ENCODE data around the gene PPP6R1. TPM values are rescaled to one million over a fixed set of nuclear protein-coding genes. Genes with fewer than 3 reads are reported as not detected.
A peak's percentile ranks its signal among the peaks of the same experiment; 100 is the strongest.

PPP6R1 gene
- total RNA-seq, 2 experiments from 2014 or later, result 172 to 182 TPM

DNA sequence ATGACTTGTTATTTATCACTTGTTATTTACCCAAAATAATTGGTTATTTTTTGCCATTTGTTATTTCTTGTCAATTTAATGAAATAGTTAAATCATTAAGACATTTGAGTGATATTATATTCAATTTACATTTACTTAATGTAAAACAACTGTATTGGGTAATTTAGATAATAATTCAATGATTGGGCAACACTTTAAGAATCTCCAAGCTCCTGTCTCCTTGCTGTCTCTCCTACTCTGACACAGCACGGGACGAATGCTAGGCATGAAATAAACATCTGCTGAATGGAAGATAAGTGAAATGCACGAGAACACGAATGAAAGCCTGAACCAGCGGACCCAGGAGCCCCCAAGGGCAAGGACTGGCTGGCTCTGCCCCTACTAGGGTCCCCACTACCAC is 5.7 kb upstream of the PPP6R1 start:
- no peak for DNase-seq
- TF ChIP-seq, protein P1, sequence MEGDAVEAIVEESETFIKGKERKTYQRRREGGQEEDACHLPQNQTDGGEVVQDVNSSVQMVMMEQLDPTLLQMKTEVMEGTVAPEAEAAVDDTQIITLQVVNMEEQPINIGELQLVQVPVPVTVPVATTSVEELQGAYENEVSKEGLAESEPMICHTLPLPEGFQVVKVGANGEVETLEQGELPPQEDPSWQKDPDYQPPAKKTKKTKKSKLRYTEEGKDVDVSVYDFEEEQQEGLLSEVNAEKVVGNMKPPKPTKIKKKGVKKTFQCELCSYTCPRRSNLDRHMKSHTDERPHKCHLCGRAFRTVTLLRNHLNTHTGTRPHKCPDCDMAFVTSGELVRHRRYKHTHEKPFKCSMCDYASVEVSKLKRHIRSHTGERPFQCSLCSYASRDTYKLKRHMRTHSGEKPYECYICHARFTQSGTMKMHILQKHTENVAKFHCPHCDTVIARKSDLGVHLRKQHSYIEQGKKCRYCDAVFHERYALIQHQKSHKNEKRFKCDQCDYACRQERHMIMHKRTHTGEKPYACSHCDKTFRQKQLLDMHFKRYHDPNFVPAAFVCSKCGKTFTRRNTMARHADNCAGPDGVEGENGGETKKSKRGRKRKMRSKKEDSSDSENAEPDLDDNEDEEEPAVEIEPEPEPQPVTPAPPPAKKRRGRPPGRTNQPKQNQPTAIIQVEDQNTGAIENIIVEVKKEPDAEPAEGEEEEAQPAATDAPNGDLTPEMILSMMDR (IDR thresholded peaks at IDR 0.05), result no peak
- Mint-ChIP-seq H3K36me3 (ENCODE audit: low read depth) (peaks cover 18% of the 10 kb centered on the region), H3K9me3 (no peaks in the 10 kb centered on the region), H3K4me3 (no peak overlapping the region), H3K4me1 (ENCODE audit: low read depth) (peaks cover 8% of the 10 kb centered on the region), H3K27ac (no peak overlapping the region), H3K27me3 (no peaks in the 10 kb centered on the region)
- H3K4me1 ChIP-seq (ENCODE audit: insufficient read depth, low read length), result peaks cover 7% of the 10 kb centered on the region
- intact Hi-C loops (cut with DNase I, micrococcal nuclease), result no loop called here
- no peak for ATAC-seq (ENCODE audit: poor library complexity)
- H3K36me3 ChIP-seq (ENCODE audit: insufficient read depth, low read length), result peaks cover 2% of the 10 kb centered on the region
- ChIA-PET CTCF (no interaction called here), POLR2A (interaction anchor here (1.5 kb wide), 1 partner anchor 11 kb away, joined by 3 read pairs; no protein-coding TSS in a partner anchor)
- peaks cover 0 to 5% of the 10 kb centered on the region in 2 experiments for H3K9me3 ChIP-seq (ENCODE audit: control insufficient read depth in 1 of 2, insufficient read depth in 1 of 2, low read length in 2 of 2)
- no peak overlapping the region for H3K4me3 ChIP-seq (ENCODE audit: low read length)
- H3K27me3 ChIP-seq (ENCODE audit: control insufficient read depth in 1 of 2, insufficient read depth in 2 of 2, low read length in 2 of 2), result no peaks in the 10 kb centered on the region
- H3K27ac ChIP-seq (ENCODE audit: low read depth in 1 of 2, low read length in 2 of 2), result no peak overlapping the region

DNA sequence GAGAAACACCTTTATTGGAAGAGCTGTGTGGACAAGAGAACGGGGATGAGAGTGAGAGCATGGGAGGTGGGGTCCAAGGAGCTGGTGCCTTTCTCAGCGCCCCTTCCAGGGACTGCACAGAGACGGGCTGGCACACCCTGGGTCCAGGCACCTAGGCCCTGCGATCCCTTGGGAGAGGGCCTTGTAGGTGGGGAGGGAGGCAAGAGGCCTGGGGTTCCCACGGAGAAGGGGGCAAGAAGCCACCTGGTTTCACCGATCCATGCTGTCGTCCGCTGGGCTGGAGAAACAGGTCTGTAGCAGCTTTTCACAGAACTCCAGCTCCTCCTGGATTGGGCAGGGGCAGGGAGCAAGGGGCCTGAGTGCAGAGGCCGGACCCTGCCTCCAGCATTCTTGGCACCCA is 3.5 kb upstream of the PPP6R1 start:
- H3K9me3 Mint-ChIP-seq, result no peaks in the 10 kb centered on the region
- ATAC-seq (ENCODE audit: poor library complexity) (no peak), DNase-seq (peak in 1 of 14 experiments; percentile 14)
- no peak overlapping the region for H3K27ac Mint-ChIP-seq
- TF ChIP-seq, protein P1 (IDR thresholded peaks at IDR 0.05), result no peak
- Histone ChIP-seq H3K4me1 (ENCODE audit: insufficient read depth, low read length) (peaks cover 19% of the 10 kb centered on the region), H3K27ac (ENCODE audit: low read depth in 1 of 2, low read length in 2 of 2) (no peak overlapping the region), H3K27me3 (ENCODE audit: control insufficient read depth in 1 of 2, insufficient read depth in 2 of 2, low read length in 2 of 2) (no peaks in the 10 kb centered on the region), H3K9me3 (ENCODE audit: control insufficient read depth in 1 of 2, insufficient read depth in 1 of 2, low read length in 2 of 2) (peaks cover 0 to 5% of the 10 kb centered on the region in 2 experiments), H3K4me3 (ENCODE audit: low read length) (no peak overlapping the region), H3K36me3 (ENCODE audit: insufficient read depth, low read length) (no peaks in the 10 kb centered on the region)
- CTCF ChIA-PET, result no interaction called here
- H3K36me3 Mint-ChIP-seq (ENCODE audit: low read depth), result peaks cover 25% of the 10 kb centered on the region
- POLR2A ChIA-PET, result no interaction called here
- intact Hi-C loops (cut with DNase I, micrococcal nuclease), result no loop called here
- H3K4me3 Mint-ChIP-seq, result no peak overlapping the region
- H3K4me1 Mint-ChIP-seq (ENCODE audit: low read depth), result peaks cover 17% of the 10 kb centered on the region
- H3K27me3 Mint-ChIP-seq, result no peaks in the 10 kb centered on the region

DNA sequence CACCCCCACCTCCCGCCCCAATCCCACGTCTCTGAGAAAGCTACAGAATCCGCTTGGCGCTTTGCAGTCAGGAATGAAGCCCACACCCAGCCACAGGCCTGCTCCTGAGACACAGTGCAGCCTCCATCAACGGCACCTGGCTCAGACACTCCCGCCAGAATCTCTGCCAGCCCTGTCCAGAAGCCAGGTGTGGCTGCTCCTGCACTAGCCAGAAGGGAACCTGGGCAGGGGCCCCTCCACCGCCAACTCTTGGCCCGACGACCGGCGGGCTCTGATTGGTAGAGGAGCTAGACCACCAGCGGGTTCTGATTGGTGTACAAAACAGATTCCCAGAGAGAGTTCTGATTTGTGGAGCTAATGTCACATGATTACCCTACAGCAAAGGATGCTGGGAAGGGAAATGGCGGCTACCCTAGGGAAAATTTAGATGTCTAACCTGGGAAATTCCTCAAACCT is 2.9 kb upstream of the PPP6R1 start:
- POLR2A ChIA-PET, result interaction anchor here (0.7 kb wide), 1 partner anchor 175 kb away, joined by 3 read pairs; no protein-coding TSS in a partner anchor
- no peak overlapping the region for H3K27ac Mint-ChIP-seq
- intact Hi-C loops (cut with DNase I, micrococcal nuclease), result no loop called here
- no peak overlapping the region for H3K4me3 ChIP-seq (ENCODE audit: low read length)
- TF ChIP-seq, protein P1 (IDR thresholded peaks at IDR 0.05), result no peak
- no peaks in the 10 kb centered on the region for H3K27me3 ChIP-seq (ENCODE audit: control insufficient read depth in 1 of 2, insufficient read depth in 2 of 2, low read length in 2 of 2)
- H3K27me3 Mint-ChIP-seq, result no peaks in the 10 kb centered on the region
- peaks cover 24% of the 10 kb centered on the region for H3K4me1 Mint-ChIP-seq (ENCODE audit: low read depth)
- DNase-seq (peak in 1 of 14 experiments; percentile 21), ATAC-seq (ENCODE audit: poor library complexity) (no peak)
- no peaks in the 10 kb centered on the region for H3K9me3 Mint-ChIP-seq
- no peak overlapping the region for H3K27ac ChIP-seq (ENCODE audit: low read depth in 1 of 2, low read length in 2 of 2)
- CTCF ChIA-PET, result no interaction called here
- no peak overlapping the region for H3K4me3 Mint-ChIP-seq
- peaks cover 25% of the 10 kb centered on the region for H3K4me1 ChIP-seq (ENCODE audit: insufficient read depth, low read length)
- H3K36me3 ChIP-seq (ENCODE audit: insufficient read depth, low read length), result no peaks in the 10 kb centered on the region
- H3K36me3 Mint-ChIP-seq (ENCODE audit: low read depth), result peaks cover 30% of the 10 kb centered on the region
- H3K9me3 ChIP-seq (ENCODE audit: control insufficient read depth in 1 of 2, insufficient read depth in 1 of 2, low read length in 2 of 2), result peaks cover 0 to 5% of the 10 kb centered on the region in 2 experiments

Data from CD4-positive, alpha-beta T cell (primary cell).